Caco-2 (cell line): ENCODE measurements around the gene ARMH3. TPM values are rescaled to one million over a fixed set of nuclear protein-coding genes. Genes with fewer than 3 reads are reported as not detected.
A peak's percentile ranks its signal among the peaks of the same experiment; 100 is the strongest.

Source experiments
- BruUV-seq: library from RNA; stranded (reverse); fragments of 400-500 nt; replicated peaks from 2 replicates; lab custom pipeline; 2021; lab: Mats Ljungman, UMichigan
- CTCF ChIA-PET: fragments of 300-600 bp; sonication (Branson Sonifier 250); formaldehyde crosslinking; loops from one replicate; lab custom pipeline; 2022; ENCODE audit warnings: antibody characterized with exemption; lab: Charles Lee
- POLR2A ChIA-PET: fragments of 300-600 bp; sonication (Branson Sonifier 250); formaldehyde crosslinking; loops from one replicate; lab custom pipeline; 2022; ENCODE audit warnings: antibody characterized with exemption; lab: Charles Lee
- DNase-seq, 2 experiments: peaks; one replicate each; pipeline versions ENCODE4 v3.0.0 to v3.0.0-alpha.2; 2020 to 2022
- H3K27me3 ChIP-seq: replicated peaks from 2 replicates; pipeline ENCODE4 v1.6.0; 2011; ENCODE audit warnings: low read length; ENCODE audit not compliant: control insufficient read depth, insufficient read depth
- H3K36me3 ChIP-seq: 2 replicates; pipeline ENCODE4 v1.5.1; 2011; ENCODE audit warnings: low read length; ENCODE audit not compliant: control insufficient read depth, insufficient read depth
- H3K4me1 ChIP-seq: fragments of 250-450 bp; sonication (Bioruptor Pico); 2 replicates; pipeline ENCODE4 v1.5.1; 2020; ENCODE audit warnings: mild to moderate bottlenecking
- H3K4me3 ChIP-seq: 2 replicates; pipeline ENCODE4 v1.5.1; 2011; ENCODE audit warnings: low read depth, mild to moderate bottlenecking, control low read depth, low read length
- H3K9me3 ChIP-seq: fragments of 250-450 bp; sonication (Bioruptor Pico); 2 replicates; pipeline ENCODE4 v1.5.1; 2020; ENCODE audit warnings: mild to moderate bottlenecking, moderate library complexity
- H3K27ac Mint-ChIP-seq: one replicate; pipeline ENCODE4 v1.8.0; 2022; ENCODE audit warnings: mixed read lengths; ENCODE audit not compliant: unreplicated experiment
- H3K27me3 Mint-ChIP-seq: one replicate; pipeline ENCODE4 v1.8.0; 2022; ENCODE audit warnings: mixed read lengths; ENCODE audit not compliant: insufficient read depth, unreplicated experiment
- H3K36me3 Mint-ChIP-seq: one replicate; pipeline ENCODE4 v1.8.0; 2022; ENCODE audit warnings: mild to moderate bottlenecking, mixed read lengths; ENCODE audit not compliant: insufficient read depth, unreplicated experiment
- H3K4me1 Mint-ChIP-seq: one replicate; pipeline ENCODE4 v1.8.0; 2022; ENCODE audit warnings: low read depth, mixed read lengths; ENCODE audit not compliant: unreplicated experiment
- H3K4me3 Mint-ChIP-seq: one replicate; pipeline ENCODE4 v1.8.0; 2022; ENCODE audit warnings: mild to moderate bottlenecking, moderate library complexity, mixed read lengths; ENCODE audit not compliant: unreplicated experiment
- H3K9me3 Mint-ChIP-seq: one replicate; pipeline ENCODE4 v1.8.0; 2022; ENCODE audit warnings: mixed read lengths; ENCODE audit not compliant: unreplicated experiment
- intact Hi-C: fragments of 100-400 bp; cut with micrococcal nuclease; formaldehyde crosslinking; loops from one replicate; pipeline ENCODE4 v1.10.0; 2022; ENCODE audit not compliant: unreplicated experiment
- total RNA-seq: library from RNA; stranded (reverse); gene quantifications from 2 replicates; pipeline ENCODE4 v1.2.3, GENCODE V29; 2022
- TF ChIP-seq, protein P1 (sequence below), 2 experiments: fragments of 200-600 bp in 1 of 2; IDR thresholded peaks; 1 replicate in 1 of 2; 2 replicates in 1 of 2; pipeline versions ENCODE4 v1.5.1 to v1.8.0; 2011 to 2022; ENCODE audit warnings: antibody characterized with exemption in 1 of 2, control low read depth in 1 of 2, inconsistent platforms in 1 of 2, low read depth in 1 of 2, low read length in 1 of 2, mild to moderate bottlenecking in 1 of 2, moderate library complexity in 1 of 2; ENCODE audit not compliant: insufficient read depth in 1 of 2, severe bottlenecking in 1 of 2, unreplicated experiment in 1 of 2

ARMH3 gene
- total RNA-seq, 1 experiment from 2014 or later, result 17.4 TPM

DNA sequence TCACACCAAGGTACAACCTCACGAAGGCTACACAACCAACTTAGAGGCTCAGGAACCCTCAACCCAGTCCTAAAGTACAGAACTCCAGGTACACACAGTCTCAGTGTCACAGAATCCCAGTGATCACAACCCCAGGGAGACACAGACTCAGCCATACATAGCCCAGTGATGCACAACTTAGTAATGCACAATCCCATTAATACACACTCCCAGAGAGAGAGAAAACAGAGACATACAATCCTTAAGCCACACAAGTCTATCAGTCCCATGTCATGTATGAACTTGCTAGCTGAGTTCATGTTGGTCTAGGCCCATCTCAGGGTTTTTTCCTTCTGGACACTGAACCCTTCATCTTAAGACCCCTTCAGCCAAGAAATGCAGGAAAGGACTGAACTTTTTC, 217.0 kb downstream of the ARMH3 start:
- Histone ChIP-seq H3K4me3 (peak overlapping the region; percentile 30; the same call in 1 of the 2 replicates), H3K27me3 (no peaks in the 10 kb centered on the region), H3K9me3 (no peaks in the 10 kb centered on the region), H3K36me3 (peaks cover 3% of the 10 kb centered on the region; the same call in 1 of the 2 replicates), H3K4me1 (peaks cover 28% of the 10 kb centered on the region)
- TF ChIP-seq, protein P1, sequence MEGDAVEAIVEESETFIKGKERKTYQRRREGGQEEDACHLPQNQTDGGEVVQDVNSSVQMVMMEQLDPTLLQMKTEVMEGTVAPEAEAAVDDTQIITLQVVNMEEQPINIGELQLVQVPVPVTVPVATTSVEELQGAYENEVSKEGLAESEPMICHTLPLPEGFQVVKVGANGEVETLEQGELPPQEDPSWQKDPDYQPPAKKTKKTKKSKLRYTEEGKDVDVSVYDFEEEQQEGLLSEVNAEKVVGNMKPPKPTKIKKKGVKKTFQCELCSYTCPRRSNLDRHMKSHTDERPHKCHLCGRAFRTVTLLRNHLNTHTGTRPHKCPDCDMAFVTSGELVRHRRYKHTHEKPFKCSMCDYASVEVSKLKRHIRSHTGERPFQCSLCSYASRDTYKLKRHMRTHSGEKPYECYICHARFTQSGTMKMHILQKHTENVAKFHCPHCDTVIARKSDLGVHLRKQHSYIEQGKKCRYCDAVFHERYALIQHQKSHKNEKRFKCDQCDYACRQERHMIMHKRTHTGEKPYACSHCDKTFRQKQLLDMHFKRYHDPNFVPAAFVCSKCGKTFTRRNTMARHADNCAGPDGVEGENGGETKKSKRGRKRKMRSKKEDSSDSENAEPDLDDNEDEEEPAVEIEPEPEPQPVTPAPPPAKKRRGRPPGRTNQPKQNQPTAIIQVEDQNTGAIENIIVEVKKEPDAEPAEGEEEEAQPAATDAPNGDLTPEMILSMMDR (IDR thresholded peaks at IDR 0.05; ENCODE audit: insufficient read depth in 1 of 2, low read depth in 1 of 2, low read length in 1 of 2, severe bottlenecking in 1 of 2, unreplicated experiment in 1 of 2), result no peak
- BruUV-seq, result no TSS peak
- intact Hi-C loops, result loop anchor here (5.0 kb wide), 1 partner anchor 48 kb away; no protein-coding TSS in a partner anchor
- H3K27me3 Mint-ChIP-seq, result no peaks in the 10 kb centered on the region
- H3K27ac Mint-ChIP-seq, result peak overlapping the region; percentile 82
- H3K4me1 Mint-ChIP-seq, result peaks cover 10% of the 10 kb centered on the region
- H3K4me3 Mint-ChIP-seq, result peak overlapping the region; percentile 71
- POLR2A ChIA-PET, result interaction anchor here (0.5 to 1.2 kb wide), 2 partner anchors 20 to 23 kb away, joined by 5 to 12 read pairs; partner anchors contain the start of gene OGA
- no peak for DNase-seq
- H3K36me3 Mint-ChIP-seq, result peaks cover 17% of the 10 kb centered on the region
- CTCF ChIA-PET, result interaction anchor here (3.3 kb wide), 1 partner anchor 171 kb away, joined by 41 read pairs; no protein-coding TSS in a partner anchor
- no peaks in the 10 kb centered on the region for H3K9me3 Mint-ChIP-seq

DNA sequence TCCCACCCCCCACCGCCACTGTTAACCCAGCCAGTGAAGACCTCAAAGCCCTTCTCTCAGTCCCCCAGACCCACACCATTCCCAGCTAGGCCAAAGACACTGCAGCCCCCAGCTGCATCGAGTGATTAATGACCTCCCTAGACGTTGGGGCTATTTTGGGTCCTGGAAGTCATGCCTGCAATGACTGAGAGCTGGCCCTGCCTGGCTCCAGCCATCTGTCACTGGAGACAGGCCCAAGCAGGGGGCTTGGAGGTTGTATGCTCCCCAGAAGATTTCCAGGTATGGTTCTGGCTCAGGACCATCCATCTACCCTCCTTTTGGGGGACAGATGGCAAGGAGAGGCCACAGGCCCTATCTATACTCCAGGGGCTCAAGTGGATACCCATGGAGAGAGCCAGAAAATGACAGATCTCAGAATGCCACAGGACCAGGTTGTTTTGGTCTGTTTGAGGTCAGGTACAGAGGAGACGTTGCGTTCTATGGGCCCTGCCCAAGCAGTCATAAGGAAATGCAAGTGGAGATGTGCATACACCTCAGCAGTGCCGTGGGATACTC, 217.5 kb downstream of the ARMH3 start:
- peaks cover 28% of the 10 kb centered on the region for H3K4me1 ChIP-seq
- peaks cover 10% of the 10 kb centered on the region for H3K4me1 Mint-ChIP-seq
- no peaks in the 10 kb centered on the region for H3K9me3 Mint-ChIP-seq
- TF ChIP-seq, protein P1 (IDR thresholded peaks at IDR 0.05; ENCODE audit: insufficient read depth in 1 of 2, low read depth in 1 of 2, low read length in 1 of 2, severe bottlenecking in 1 of 2, unreplicated experiment in 1 of 2), result no peak
- H3K27me3 Mint-ChIP-seq, result no peaks in the 10 kb centered on the region
- H3K27ac Mint-ChIP-seq, result peak overlapping the region; percentile 82
- peaks cover 19% of the 10 kb centered on the region for H3K36me3 Mint-ChIP-seq
- no peaks in the 10 kb centered on the region for H3K27me3 ChIP-seq
- BruUV-seq, result no TSS peak
- ChIA-PET POLR2A (interaction anchor here (1.4 kb wide), 1 partner anchor 20 kb away, joined by 4 read pairs; the partner anchor contains the start of gene OGA), CTCF (no interaction called here)
- intact Hi-C loops, result loop anchor here (5.0 kb wide), 1 partner anchor 49 kb away; no protein-coding TSS in a partner anchor
- DNase-seq, result no peak
- H3K4me3 ChIP-seq, result no peak overlapping the region
- no peaks in the 10 kb centered on the region for H3K9me3 ChIP-seq
- peak overlapping the region; percentile 71 for H3K4me3 Mint-ChIP-seq
- H3K36me3 ChIP-seq, result peaks cover 3% of the 10 kb centered on the region; the same call in 1 of the 2 replicates

DNA sequence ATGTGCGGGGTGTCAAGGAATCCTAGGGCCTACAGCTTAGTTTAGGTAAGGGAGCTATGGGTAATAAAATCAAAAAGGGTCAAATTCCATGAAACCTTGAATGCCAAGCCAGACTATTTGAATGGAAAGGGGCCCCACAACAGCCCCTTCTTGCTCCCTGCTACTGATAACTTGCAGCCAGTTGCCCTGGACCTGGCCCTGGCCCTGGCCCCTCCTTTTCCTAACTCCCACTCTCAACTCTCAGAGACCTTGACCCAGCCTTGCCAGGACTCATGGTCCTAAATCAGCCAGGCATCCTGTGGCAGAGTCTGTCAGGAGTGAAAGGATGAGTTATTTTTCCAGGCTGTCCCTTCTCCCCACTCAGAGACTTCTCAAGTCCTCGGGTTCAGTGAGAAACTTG, 218.2 kb downstream of the ARMH3 start:
- no peaks in the 10 kb centered on the region for H3K27me3 Mint-ChIP-seq
- Histone ChIP-seq H3K36me3 (peaks cover 3% of the 10 kb centered on the region; the same call in 1 of the 2 replicates), H3K4me3 (no peak overlapping the region), H3K4me1 (peaks cover 28% of the 10 kb centered on the region), H3K27me3 (no peaks in the 10 kb centered on the region), H3K9me3 (no peaks in the 10 kb centered on the region)
- intact Hi-C loops, result loop anchor here (2.0 to 5.0 kb wide), 2 partner anchors 50 to 235 kb away; no protein-coding TSS in a partner anchor
- POLR2A ChIA-PET, result interaction anchor here (0.6 to 1.4 kb wide), 2 partner anchors 19 to 1667 kb away, joined by 3 to 4 read pairs; partner anchors contain the start of gene OGA
- TF ChIP-seq, protein P1 (IDR thresholded peaks at IDR 0.05; ENCODE audit: insufficient read depth in 1 of 2, low read depth in 1 of 2, low read length in 1 of 2, severe bottlenecking in 1 of 2, unreplicated experiment in 1 of 2), result no peak
- peak overlapping the region; percentile 82 for H3K27ac Mint-ChIP-seq
- no TSS peak for BruUV-seq
- peak; percentile 69 to 80 for DNase-seq
- CTCF ChIA-PET, result interaction anchor here (1.0 to 1.4 kb wide), 3 partner anchors 19 to 172 kb away, joined by 3 to 6 read pairs (median 5); partner anchors contain the start of gene OGA
- H3K4me3 Mint-ChIP-seq, result peak overlapping the region; percentile 26
- H3K36me3 Mint-ChIP-seq, result peaks cover 23% of the 10 kb centered on the region
- no peaks in the 10 kb centered on the region for H3K9me3 Mint-ChIP-seq
- peaks cover 10% of the 10 kb centered on the region for H3K4me1 Mint-ChIP-seq
